Iris pigment epithelial cell (primary cell): Measurements from ENCODE around the gene JPH4.

ENCODE experiments used
- DNase-seq: peaks from one replicate; pipeline ENCODE4 v3.0.0-alpha.2; 2011; ENCODE audit warnings: low read depth

Gene JPH4

GRCh38 chr14:23528555-23528954, 50.0 kb downstream of the JPH4 start:
- DNase-seq: no peak

GRCh38 chr14:23525611-23526010, 53.0 kb downstream of the JPH4 start:
- no peak for DNase-seq

DNA sequence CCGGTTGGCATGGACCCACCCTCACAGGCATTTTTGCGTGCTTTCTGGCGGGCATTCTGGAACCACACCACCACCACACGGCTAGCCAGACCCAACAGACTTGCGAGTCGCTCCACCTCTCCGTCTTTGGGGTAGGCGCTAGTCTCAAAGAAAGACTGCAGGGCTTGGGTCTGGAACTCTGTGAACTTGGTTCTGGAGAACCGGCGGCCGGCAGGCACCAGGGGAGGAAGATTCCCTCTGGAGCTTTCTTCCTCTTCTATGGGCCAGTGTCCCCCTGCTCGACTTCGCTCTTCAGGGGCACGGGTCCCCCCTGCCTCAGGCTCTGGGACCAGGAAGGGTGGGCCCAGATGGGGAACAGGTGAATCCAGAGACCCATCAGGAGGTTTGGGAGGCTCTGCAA, 53.6 kb downstream of the JPH4 start:
- no peak for DNase-seq

DNA sequence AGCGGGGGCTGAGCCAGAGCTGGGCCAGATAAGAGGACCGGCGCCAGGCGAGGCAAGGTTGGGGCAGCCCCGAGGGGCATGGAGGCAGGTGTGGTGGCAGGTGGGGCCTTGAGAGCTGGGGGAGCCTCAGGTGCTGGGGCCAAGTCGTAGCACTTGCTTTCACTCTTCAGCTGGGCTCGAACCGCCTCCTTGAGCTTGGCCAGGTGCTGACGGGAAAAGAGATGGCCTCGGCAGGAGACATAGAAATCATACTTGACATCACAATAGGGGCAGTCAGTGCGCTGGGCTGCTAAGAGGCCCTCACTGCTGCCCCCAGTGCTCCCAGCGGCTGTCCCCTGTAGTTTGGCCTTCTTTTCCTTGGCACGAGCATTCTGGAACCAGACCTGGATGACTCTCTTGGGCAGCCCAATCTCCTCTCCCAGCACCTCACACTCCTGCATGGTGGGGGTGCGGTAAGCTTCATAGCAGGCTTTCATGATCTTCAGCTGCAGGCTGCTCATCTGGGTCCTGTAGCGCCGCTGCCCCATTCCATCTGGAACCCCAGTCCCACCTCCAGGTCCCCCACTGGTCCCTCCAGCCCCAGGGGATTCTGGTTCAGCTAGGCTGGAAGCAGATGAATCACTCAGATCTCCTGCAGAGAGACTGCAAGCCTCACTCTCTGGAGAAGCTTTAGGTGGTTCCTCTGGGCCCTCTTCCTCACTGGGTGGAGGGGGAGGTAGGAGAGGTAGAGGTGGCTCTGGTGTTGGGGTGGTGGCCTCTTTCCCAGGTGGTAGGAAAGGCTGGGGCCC, 55.2 kb downstream of the JPH4 start:
- DNase-seq: no peak

DNA sequence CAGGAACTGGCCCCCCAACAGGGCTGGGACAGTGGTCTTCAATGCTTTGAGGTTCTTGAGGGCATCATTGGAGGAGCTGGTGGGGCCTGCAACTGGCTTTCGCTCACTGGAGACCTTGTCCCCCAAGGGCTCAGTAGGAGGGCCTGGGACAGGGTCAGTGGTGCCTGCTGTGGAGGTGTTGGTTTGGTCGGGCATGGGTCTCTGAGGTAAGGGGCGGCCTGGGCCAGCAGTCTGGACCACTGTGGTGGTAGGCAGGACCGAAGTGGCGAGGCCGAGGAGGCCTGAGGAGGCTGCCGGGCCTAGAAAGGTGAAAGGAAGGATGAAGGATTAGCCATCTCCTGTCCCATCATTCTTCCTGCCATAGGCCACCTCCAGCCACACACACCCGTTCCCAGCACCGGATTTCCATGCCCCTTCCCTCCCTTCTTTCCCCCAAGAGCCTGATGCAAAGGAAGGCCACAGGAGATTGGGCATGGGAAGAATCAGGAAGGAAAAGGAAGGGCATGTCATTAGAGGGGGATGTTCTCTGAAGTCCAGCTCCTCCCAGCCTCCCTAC, 55.9 kb downstream of the JPH4 start:
- no peak for DNase-seq

DNA sequence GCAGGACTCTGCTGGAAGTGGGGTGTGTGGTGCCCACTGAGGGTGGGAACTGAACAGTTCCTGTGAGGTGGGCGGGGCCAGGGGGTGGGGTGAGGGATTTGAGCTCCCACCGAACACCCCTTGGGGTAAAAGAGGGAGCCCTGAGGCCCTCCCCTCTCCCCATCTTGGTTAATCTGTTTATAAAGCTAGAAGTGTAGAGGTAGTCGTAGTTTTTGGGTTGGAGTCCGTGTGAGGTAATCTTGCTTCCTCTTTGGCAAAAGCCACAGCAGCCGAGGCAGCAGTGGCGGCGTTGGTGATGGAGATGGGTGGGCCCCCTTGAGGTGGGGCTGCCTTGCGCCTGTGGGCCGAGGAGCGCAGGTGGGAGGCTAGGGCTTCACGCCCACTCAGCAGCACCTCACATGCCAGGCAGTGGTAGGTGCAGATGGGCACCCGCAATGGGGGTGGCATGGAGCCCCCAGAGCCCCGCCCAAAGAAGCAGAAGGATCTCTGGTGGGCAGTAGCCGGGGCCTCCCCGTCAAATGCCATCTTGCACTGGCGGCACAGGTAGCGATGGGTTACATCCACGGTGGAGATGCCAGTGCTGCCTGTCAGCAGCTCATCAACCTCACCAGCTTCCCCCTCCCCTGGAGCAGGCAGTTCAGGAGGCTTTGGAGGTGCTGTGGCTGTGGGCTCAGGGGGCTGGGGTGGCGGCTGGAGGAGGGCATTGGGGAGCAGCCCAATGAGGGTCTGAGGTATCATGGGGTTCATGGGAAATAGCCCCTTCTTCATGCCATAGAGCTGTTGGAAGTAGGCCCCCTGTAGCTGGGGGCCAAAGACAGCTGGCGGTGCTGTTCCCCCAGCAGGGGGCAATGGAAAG, 56.6 kb downstream of the JPH4 start:
- no peak for DNase-seq

DNA sequence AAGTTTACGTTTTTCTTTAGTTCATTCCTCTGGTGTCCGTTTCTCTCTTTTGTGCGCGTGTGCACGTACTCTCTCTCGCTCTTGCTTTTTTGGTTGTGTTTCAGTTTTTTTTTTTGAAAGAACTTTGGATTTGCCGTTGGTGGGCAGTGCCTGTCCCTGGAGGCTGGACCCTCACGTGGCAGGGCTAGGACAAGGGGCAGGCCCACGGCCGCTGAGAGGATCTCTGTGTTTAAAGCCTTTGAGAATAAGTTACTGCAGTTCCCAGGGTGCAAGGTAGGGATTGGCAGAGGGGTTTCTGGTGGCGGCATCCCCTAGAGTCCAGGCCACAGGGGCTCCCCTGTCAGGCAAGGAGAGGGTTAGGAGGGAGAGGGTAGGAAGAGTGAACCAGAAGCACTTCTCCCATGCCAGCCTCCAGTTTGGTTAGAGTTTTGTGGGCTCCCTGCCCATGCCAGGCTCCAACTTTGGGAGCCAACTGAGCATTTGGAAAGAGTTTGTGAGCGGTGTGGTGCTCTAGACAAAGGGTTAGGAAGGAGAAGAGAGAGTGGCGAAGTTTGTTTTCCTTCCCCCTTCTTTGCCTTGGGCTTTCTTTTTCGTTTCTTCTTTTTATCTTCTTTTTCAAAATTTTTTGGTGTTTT, 57.6 kb downstream of the JPH4 start:
- DNase-seq: no peak

GRCh38 chr14:23518709-23519108, 59.9 kb downstream of the JPH4 start:
- DNase-seq: no peak
